HG03066 (cell line): ENCODE data around the gene C1orf159.

Source experiments
- ATAC-seq: cut with Tn5 transposase; IDR thresholded peaks from one replicate; pipeline ENCODE4 v1.9.1; 2021; ENCODE audit warnings: low read depth; ENCODE audit not compliant: unreplicated experiment

The C1orf159 gene

DNA sequence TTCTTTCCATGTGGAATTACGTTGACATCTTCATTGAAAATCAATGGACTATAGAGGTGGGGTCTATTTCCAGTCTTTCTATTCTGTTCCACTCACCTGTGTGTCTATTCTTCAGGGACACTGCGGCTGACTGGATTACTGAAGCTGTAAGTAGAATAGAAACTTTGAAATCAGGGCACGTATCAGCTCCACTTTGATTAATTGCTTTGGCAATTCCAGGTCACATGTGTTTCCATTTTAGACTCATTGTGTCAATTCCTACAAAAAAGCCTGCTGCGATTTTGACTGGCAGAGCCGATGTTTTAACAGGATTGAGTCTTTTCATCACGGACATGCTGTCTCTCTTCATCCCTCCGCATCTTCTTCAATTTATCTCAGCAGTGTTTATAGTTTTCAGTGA is 20.9 kb downstream of the C1orf159 start:
- no peak for ATAC-seq

- no peak for ATAC-seq
Observed at GRCh38 chr1:1093610-1093943, 22.3 kb downstream of the C1orf159 start.

DNA sequence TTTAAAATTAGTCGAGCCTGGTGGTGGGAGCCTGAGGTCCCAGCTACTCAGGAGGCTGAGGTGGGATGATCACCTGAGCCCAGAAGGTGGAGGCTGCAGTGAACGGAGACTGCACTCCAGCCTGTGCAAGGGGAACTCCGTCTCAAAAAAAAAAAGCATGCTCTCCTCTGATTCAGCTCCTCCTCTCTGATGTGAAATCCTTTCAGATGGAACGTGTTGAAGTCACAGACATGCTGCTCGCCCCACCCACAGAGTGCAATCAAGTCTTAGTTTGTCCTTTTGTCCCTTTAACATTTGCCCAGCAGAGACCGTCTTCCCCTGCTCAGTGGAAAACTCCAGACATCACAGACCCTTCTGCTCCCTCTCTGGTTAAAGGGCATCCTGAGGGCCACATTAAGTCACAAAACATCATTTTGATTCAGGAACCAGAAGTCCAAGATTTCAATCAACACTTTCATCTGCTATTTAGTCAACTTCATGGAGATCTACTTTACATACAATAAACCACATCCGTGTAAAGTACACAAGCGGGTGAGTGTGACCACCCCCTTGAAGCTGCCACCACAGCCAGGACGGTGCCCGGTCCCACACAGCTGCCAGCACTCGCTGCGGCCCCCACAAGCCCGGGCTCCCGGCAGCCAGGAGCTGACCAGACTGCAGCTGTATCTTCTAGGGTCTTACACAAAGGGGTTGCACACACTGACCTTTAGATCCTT is 22.8 kb downstream of the C1orf159 start:
- ATAC-seq = no peak

GRCh38 chr1:1092149-1092855 is 23.6 kb downstream of the C1orf159 start:
- no peak for ATAC-seq

DNA sequence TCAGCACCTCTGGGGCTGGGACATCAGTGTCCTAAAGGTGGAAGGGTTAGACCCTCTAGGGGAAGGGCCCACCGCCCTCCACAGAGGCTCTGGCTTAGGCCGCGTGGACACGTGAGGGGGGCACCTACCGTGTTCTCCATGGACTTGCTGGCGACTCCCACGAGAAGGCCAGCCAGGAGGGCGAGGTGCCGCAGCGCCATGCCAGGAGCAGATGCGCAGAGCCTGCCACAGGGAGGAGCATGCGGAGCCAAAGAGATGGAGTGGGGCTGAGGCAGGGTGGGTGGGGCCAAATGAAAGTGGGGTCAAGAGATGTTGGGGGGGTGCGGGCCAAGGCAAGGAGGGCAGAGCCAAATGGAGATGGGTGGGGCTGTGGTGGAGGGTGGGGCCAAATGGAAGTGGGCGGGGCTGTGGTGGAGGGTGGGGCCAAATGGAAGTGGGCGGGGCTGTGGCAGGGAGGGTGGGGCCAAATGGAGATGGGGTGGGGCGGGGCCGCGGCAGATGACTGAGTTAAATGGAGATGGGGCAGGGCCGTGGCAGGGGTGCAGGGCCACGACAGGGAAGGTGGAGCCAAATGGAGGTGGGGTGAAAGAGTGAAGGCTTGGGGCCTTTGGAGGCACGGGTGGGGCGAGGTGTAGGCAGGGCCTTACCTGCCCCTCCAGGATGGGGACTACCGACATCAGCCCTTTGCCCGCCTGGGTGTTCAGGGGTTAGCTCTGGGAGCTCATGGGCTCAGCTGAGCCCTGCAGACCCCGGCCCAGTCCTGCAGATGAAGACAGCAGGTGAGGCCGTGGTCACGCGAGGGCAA is 24.3 kb downstream of the C1orf159 start:
- no peak for ATAC-seq

- no peak for ATAC-seq
Observed at GRCh38 chr1:1090424-1091343, 25.2 kb downstream of the C1orf159 start.

GRCh38 chr1:1089731-1090423 is 26.0 kb downstream of the C1orf159 start:
- no peak for ATAC-seq

DNA sequence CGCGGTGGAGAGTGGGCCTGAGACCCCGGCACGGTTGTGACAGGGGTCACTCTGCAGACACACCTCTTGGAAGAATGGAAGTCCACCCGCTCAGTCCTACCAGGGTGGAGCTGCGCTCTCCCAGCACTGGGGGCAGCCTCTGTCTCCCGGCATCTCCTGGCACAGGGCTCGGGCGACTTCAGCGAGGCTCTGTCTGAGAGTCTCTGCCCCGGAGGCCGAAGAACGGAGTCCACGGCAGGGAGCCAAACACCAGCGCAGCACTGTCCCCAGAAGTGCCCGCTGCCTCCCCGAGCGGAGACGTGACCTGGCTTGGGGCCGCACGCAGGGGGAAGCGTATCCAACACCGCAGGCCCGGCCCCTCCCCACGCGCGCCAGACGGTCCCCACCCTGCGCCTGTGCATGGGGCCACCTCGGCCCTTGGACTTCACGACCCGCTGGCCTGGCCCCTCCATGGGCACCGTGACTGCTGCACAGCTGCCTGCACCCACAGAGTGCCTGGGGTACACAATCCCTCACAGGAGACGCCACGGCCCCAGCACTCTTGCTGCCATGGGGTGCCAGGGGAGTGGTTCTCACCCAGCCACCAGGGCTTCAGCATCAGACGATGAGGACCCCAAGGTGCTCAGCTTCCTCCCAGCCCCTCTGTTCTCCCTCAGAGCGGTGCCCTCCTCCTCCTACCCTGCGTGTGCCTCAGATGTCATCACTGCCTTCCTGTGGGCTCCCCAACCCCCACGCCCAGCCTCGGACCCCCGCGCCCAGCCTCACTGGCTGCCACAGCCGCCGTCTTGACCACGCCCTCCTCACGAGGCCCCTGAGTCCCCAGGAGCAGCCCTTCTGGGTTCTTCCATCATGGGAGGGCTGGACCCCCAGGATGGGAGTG is 26.8 kb downstream of the C1orf159 start:
- ATAC-seq = no peak

GRCh38 chr1:1088029-1088800 is 27.7 kb downstream of the C1orf159 start:
- ATAC-seq = no peak

- no peak for ATAC-seq
Observed at GRCh38 chr1:1087351-1088028, 28.4 kb downstream of the C1orf159 start.

- no peak for ATAC-seq
Observed at GRCh38 chr1:1086911-1087341, 29.0 kb downstream of the C1orf159 start.

- no peak for ATAC-seq
Observed at GRCh38 chr1:1085911-1086841, 29.7 kb downstream of the C1orf159 start.

DNA sequence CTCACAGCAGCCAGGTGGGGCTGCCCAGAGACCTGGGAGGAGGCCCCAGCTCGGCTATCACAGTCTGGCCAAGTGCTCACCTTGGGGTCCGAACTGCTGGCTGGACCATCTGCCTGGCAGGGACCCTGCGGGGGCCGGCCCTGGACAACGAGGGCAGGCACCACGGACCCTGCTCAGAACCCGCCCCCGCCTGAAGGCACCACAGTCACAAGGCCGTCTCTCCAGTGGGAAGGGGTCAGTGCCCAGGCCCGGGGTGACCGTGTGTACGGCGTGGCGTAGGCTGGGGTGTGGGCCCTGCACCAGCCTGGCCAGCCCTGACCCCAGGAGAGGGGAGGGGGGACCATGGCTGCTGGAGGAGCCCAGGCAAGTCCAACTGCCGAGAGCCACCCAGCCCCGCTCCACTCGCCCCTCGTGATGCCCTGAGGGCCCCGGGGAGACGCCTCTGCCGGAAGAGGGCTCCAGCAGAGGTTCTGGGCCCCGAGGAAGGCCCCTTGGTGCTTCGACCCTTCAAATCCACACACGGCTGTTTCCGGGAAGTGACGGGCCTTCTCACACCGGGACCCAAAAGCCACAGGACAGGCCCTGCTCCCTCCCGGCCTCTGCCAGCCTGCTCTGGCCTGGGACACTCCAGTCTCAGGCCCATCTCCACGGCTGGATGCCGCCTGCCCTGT is 30.6 kb downstream of the C1orf159 start:
- ATAC-seq = no peak

DNA sequence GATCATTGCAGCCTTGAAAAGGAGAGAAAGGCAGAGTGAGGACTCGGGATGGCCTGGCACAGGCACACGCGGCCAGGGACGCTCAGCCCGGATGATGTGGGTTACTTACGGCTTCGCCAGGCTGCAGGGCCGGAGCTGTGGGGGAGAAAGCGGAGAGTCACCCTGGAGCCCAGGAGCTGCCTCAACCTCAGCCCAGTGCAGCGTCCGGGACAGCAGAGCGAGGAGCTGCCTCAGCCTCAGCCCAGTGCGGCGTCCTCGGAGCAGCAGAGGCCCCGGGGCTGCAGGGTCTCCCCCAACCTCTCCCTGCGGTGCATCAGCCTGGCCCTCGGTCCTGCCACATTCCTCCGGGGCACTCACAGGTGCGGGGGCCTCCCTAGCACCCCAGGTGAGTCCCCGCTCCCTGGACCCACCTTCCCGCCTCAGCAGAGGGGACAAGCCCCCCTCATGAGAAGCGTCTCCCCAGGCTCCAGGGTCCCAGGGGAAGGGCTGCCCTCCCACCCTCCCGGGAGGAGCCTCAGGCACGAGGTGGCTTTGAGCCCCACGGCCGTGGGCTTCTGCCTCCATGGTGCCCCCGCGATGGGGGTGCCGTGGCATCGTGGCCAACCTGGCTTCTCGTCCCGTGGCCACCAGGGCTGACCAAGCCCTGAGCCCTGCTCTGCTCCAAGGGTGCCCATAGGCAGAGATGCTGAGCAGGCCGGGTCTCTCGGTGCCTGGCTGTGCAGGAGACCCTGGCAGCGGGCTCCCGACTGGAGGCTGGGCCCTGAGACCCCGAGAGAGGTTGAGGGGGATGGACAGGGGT is 31.3 kb downstream of the C1orf159 start:
- no peak for ATAC-seq
